Mononuclear cell (primary cell): ENCODE measurements around the gene TRIOBP. TPM values are rescaled to one million over a fixed set of nuclear protein-coding genes. Genes with fewer than 3 reads are reported as not detected.
"Not testable (repeated sequence)": the region's sequence is repeated elsewhere in the genome, so short reads cannot be mapped to it uniquely, and the experiment has no call there.

Source experiments
- H3K27me3 ChIP-seq: 2 replicates; pipeline ENCODE4 v1.6.0; 2011; ENCODE audit warnings: low read length, control low read depth; ENCODE audit not compliant: insufficient read depth
- H3K4me1 ChIP-seq: 2 replicates; pipeline ENCODE4 v1.5.1; 2011; ENCODE audit warnings: mild to moderate bottlenecking, low read length, control low read depth; ENCODE audit not compliant: insufficient read depth
- H3K4me3 ChIP-seq: 2 replicates; pipeline ENCODE4 v1.5.1; 2011; ENCODE audit warnings: mild to moderate bottlenecking, low read length, moderate library complexity
- H3K9me3 ChIP-seq: 2 replicates; pipeline ENCODE4 v1.5.1; 2011; ENCODE audit warnings: low read depth, mild to moderate bottlenecking, control low read depth, low read length
- total RNA-seq: library from RNA; depleted of rRNA; stranded (reverse); fragments of >200 nt; gene quantifications from one replicate; pipeline ENCODE4 v1.2.3, GENCODE V29; 2012

Gene TRIOBP
- total RNA-seq, 1 donor: 30.0 TPM

- Histone ChIP-seq H3K9me3 (no peaks in the 10 kb centered on the region), H3K27me3 (no peaks in the 10 kb centered on the region), H3K4me1 (peaks cover 30% of the 10 kb centered on the region), H3K4me3 (no peak overlapping the region)
Observed at GRCh38 chr22:37701141-37701786, 4.4 kb downstream of the TRIOBP start.

- H3K27me3 ChIP-seq: no peaks in the 10 kb centered on the region
- H3K4me3 ChIP-seq: no peak overlapping the region
- no peaks in the 10 kb centered on the region for H3K9me3 ChIP-seq
- peaks cover 28% of the 10 kb centered on the region for H3K4me1 ChIP-seq
Observed at GRCh38 chr22:37703906-37704305, 7.1 kb downstream of the TRIOBP start.

- peaks cover 31% of the 10 kb centered on the region for H3K4me1 ChIP-seq
Observed at GRCh38 chr22:37704645-37705044, 7.8 kb downstream of the TRIOBP start.

GRCh38 chr22:37705205-37705604 lies 8.4 kb downstream of the TRIOBP start:
- Histone ChIP-seq H3K4me1 (peaks cover 31% of the 10 kb centered on the region), H3K9me3 (no peaks in the 10 kb centered on the region), H3K4me3 (no peak overlapping the region), H3K27me3 (no peaks in the 10 kb centered on the region)

More at GRCh38 chr22:37704645-37705044, 7.8 kb downstream of the TRIOBP start:
- H3K9me3 ChIP-seq: no peaks in the 10 kb centered on the region
- no peak overlapping the region for H3K4me3 ChIP-seq
- no peaks in the 10 kb centered on the region for H3K27me3 ChIP-seq

- H3K4me3 ChIP-seq: no peak overlapping the region
- no peaks in the 10 kb centered on the region for H3K27me3 ChIP-seq
- H3K4me1 ChIP-seq: peaks cover 11% of the 10 kb centered on the region
- H3K9me3 ChIP-seq: no peaks in the 10 kb centered on the region
Observed at GRCh38 chr22:37708580-37709444, 12.0 kb downstream of the TRIOBP start.

- no peaks in the 10 kb centered on the region for H3K9me3 ChIP-seq
- no peaks in the 10 kb centered on the region for H3K27me3 ChIP-seq
- H3K4me3 ChIP-seq: no peak overlapping the region
- H3K4me1 ChIP-seq: peaks cover 11% of the 10 kb centered on the region
Observed at GRCh38 chr22:37709445-37709765, 12.6 kb downstream of the TRIOBP start.

- Histone ChIP-seq H3K9me3 (no peaks in the 10 kb centered on the region), H3K4me1 (peaks cover 11% of the 10 kb centered on the region), H3K27me3 (no peaks in the 10 kb centered on the region), H3K4me3 (no peak overlapping the region)
Observed at GRCh38 chr22:37710675-37711074, 13.8 kb downstream of the TRIOBP start.

GRCh38 chr22:37711490-37711889 lies 14.6 kb downstream of the TRIOBP start:
- no peak overlapping the region for H3K4me3 ChIP-seq
- peaks cover 11% of the 10 kb centered on the region for H3K4me1 ChIP-seq
- H3K9me3 ChIP-seq: no peaks in the 10 kb centered on the region
- H3K27me3 ChIP-seq: no peaks in the 10 kb centered on the region

GRCh38 chr22:37713761-37714160 lies 16.9 kb downstream of the TRIOBP start:
- no peak overlapping the region for H3K4me3 ChIP-seq
- H3K9me3 ChIP-seq: no peaks in the 10 kb centered on the region
- peaks cover 5% of the 10 kb centered on the region for H3K4me1 ChIP-seq
- no peaks in the 10 kb centered on the region for H3K27me3 ChIP-seq

GRCh38 chr22:37714634-37715033 lies 17.8 kb downstream of the TRIOBP start:
- Histone ChIP-seq H3K9me3 (no peaks in the 10 kb centered on the region), H3K4me3 (no peak overlapping the region), H3K4me1 (no peaks in the 10 kb centered on the region), H3K27me3 (no peaks in the 10 kb centered on the region)

GRCh38 chr22:37715760-37716159 lies 18.9 kb downstream of the TRIOBP start:
- H3K4me1 ChIP-seq: no peaks in the 10 kb centered on the region
- no peaks in the 10 kb centered on the region for H3K9me3 ChIP-seq
- H3K27me3 ChIP-seq: no peaks in the 10 kb centered on the region
- no peak overlapping the region for H3K4me3 ChIP-seq

GRCh38 chr22:37716708-37717107 lies 19.9 kb downstream of the TRIOBP start:
- H3K27me3 ChIP-seq: no peaks in the 10 kb centered on the region
- H3K4me3 ChIP-seq: no peak overlapping the region
- no peaks in the 10 kb centered on the region for H3K9me3 ChIP-seq
- no peaks in the 10 kb centered on the region for H3K4me1 ChIP-seq

GRCh38 chr22:37717235-37717634 lies 20.4 kb downstream of the TRIOBP start:
- not testable (repeated sequence) for H3K4me1 ChIP-seq, H3K9me3 ChIP-seq, H3K27me3 ChIP-seq, H3K4me3 ChIP-seq

GRCh38 chr22:37717746-37718305 lies 21.0 kb downstream of the TRIOBP start:
- not testable (repeated sequence) for H3K27me3 ChIP-seq, H3K9me3 ChIP-seq, H3K4me3 ChIP-seq, H3K4me1 ChIP-seq

- Histone ChIP-seq H3K4me1 (peaks cover 28% of the 10 kb centered on the region), H3K9me3 (no peaks in the 10 kb centered on the region), H3K27me3 (no peaks in the 10 kb centered on the region)
Observed at GRCh38 chr22:37725551-37726240, 28.8 kb downstream of the TRIOBP start.

More at GRCh38 chr22:37725551-37726240, 28.8 kb downstream of the TRIOBP start:
- no peak overlapping the region for H3K4me3 ChIP-seq
